K562 (cell line): ENCODE measurements around the gene CORO2A. TPM values are rescaled to one million over a fixed set of nuclear protein-coding genes. Genes with fewer than 3 reads are reported as not detected.

Source experiments
- ARID4B ChIP-seq: sonication (generic); formaldehyde crosslinking; IDR thresholded peaks from 2 replicates; pipeline ENCODE4 v1.8.0; 2022; ENCODE audit warnings: mild to moderate bottlenecking, missing genetic modification reagents
- BRF1 ChIP-seq: IDR thresholded peaks from 3 replicates; pipeline ENCODE4 v1.6.1; 2011; ENCODE audit warnings: borderline replicate concordance, mild to moderate bottlenecking; ENCODE audit not compliant: insufficient read length; ENCODE audit errors: extremely low read depth
- GABPB1 ChIP-seq: sonication (generic); formaldehyde crosslinking; IDR thresholded peaks from 2 replicates; pipeline ENCODE4 v1.8.0; 2022; ENCODE audit warnings: mild to moderate bottlenecking, missing genetic modification reagents
- GATA2 ChIP-seq: sonication (generic); formaldehyde crosslinking; IDR thresholded peaks from 2 replicates; pipeline ENCODE4 v1.4.0; 2020; ENCODE audit warnings: mild to moderate bottlenecking, missing genetic modification reagents
- REST ChIP-seq, 2 experiments: fragments of 450-650 bp; formaldehyde crosslinking in 1 of 2; IDR thresholded peaks; 2 replicates each; pipeline versions ENCODE4 v1.4.0 to v1.6.1; 2014 to 2020; ENCODE audit warnings: mild to moderate bottlenecking in 2 of 2, borderline replicate concordance in 1 of 2, low read depth in 1 of 2
- SRF ChIP-seq, 2 experiments: fragments of 250-450, 450-650 bp in 1 of 2; sonication (Bioruptor Pico) in 1 of 2; sonication (generic) in 1 of 2; formaldehyde crosslinking; IDR thresholded peaks; 2 replicates each; pipeline versions ENCODE4 v1.5.0 to v1.5.1; 2020 to 2022; ENCODE audit warnings: mild to moderate bottlenecking in 1 of 2, missing genetic modification reagents in 1 of 2
- TAL1 ChIP-seq: fragments of 450-650 bp; IDR thresholded peaks from 2 replicates; pipeline ENCODE4 v1.6.1; 2016; ENCODE audit warnings: mild to moderate bottlenecking
- TCFL5 ChIP-seq: fragments of 250-450 bp; sonication (Bioruptor Pico); conservative IDR thresholded peaks from 2 replicates; pipeline ENCODE4 v1.6.1; 2021; ENCODE audit warnings: mild to moderate bottlenecking, moderate library complexity, matching md5 sums
- THRA ChIP-seq: fragments of 450-650 bp; IDR thresholded peaks from 2 replicates; pipeline ENCODE4 v1.6.1; 2017; ENCODE audit warnings: mild to moderate bottlenecking, moderate library complexity
- ZFP1 ChIP-seq: fragments of 450-650 bp; formaldehyde crosslinking; IDR thresholded peaks from 2 replicates; pipeline ENCODE4 v1.4.0; 2020; ENCODE audit warnings: mild to moderate bottlenecking, mixed read lengths
- polyA plus RNA-seq, 8 experiments: library from polyadenylated mRNA; depleted of rRNA in 4 of 8; stranded (reverse) in 5 of 8; unstranded in 3 of 8; fragments of >200 nt; fragmentation: Nextera tagmentation in 2 of 8; fragmentation: Illumina TruSeq in 1 of 8; extraction: Ambion mirVana in 2 of 8; extraction: Trizol in 1 of 8; gene quantifications; 2 replicates each; pipeline versions ENCODE4 v1.2.1 to v1.2.3, GENCODE V29; 2011 to 2014; ENCODE audit warnings: inconsistent platforms in 1 of 8, missing spikeins in 1 of 8
- total RNA-seq, 7 experiments: library from RNA; depleted of rRNA in 6 of 7; stranded (reverse); fragments of >200 nt in 6 of 7; fragmentation: Illumina TruSeq in 2 of 7; extraction: Trizol in 2 of 7; gene quantifications; 2 replicates each; pipeline versions ENCODE4 v1.2.1 to v1.2.3, GENCODE V29; 2011 to 2021; ENCODE audit warnings: low replicate concordance in 1 of 7

CORO2A gene
- total and polyA plus RNA-seq, 9 of the 15 experiments (the other 6 are each of a cell fraction or from before 2014, with no cell fraction given) = 9.5 to 26.6 (median 18.0) TPM

GRCh38 chr9:98118640-98119601 lies 73.5 kb downstream of the CORO2A start, which contains the start of gene TRIM14 (continued):
- TF ChIP-seq THRA (no peak), BRF1 (no peak), GABPB1 (CRISPR knock-in tag) (peak; percentile 71), TCFL5 (CRISPR knock-in tag) (no peak), GATA2 (CRISPR knock-in tag) (no peak), TAL1 (no peak), REST (IDR thresholded peaks at IDR 0.05; ENCODE audit: borderline replicate concordance) (peak; percentile 36; the same call in 1 of the 2 replicates), REST (CRISPR knock-in tag; IDR thresholded peaks at IDR 0.05; ENCODE audit: low read depth) (0 out of 2 replicates have a peak, but pooled peaks have one; percentile 21), ARID4B (CRISPR knock-in tag) (peak; percentile 90), ZFP1 (CRISPR knock-in tag) (no peak), SRF (CRISPR knock-in tag; IDR thresholded peaks at IDR 0.05) (peak in 1 of 2 experiments; percentile 48; a peak in 1 of 4 replicates)
